Astrocyte (in vitro differentiated cells and primary cell): ENCODE results near the gene CAMK1D.

Experiments
- CTCF ChIP-seq: IDR thresholded peaks from 2 replicates; pipeline ENCODE4 v1.5.1; 2011; ENCODE audit warnings: low read depth, mild to moderate bottlenecking, inconsistent platforms, low read length, moderate library complexity; ENCODE audit not compliant: insufficient read depth
- EZH2 ChIP-seq: IDR thresholded peaks from 2 replicates; pipeline ENCODE4 v1.6.1; 2012; ENCODE audit warnings: mild to moderate bottlenecking, low read length, inconsistent platforms; ENCODE audit not compliant: insufficient read depth

- TF ChIP-seq EZH2: no peak
- TF ChIP-seq CTCF: no peak
Observed at GRCh38 chr10:12843296-12843945, 494.1 kb downstream of the CAMK1D start.
